Measurements from ENCODE around the gene EXOSC7.

Gene EXOSC7

DNA sequence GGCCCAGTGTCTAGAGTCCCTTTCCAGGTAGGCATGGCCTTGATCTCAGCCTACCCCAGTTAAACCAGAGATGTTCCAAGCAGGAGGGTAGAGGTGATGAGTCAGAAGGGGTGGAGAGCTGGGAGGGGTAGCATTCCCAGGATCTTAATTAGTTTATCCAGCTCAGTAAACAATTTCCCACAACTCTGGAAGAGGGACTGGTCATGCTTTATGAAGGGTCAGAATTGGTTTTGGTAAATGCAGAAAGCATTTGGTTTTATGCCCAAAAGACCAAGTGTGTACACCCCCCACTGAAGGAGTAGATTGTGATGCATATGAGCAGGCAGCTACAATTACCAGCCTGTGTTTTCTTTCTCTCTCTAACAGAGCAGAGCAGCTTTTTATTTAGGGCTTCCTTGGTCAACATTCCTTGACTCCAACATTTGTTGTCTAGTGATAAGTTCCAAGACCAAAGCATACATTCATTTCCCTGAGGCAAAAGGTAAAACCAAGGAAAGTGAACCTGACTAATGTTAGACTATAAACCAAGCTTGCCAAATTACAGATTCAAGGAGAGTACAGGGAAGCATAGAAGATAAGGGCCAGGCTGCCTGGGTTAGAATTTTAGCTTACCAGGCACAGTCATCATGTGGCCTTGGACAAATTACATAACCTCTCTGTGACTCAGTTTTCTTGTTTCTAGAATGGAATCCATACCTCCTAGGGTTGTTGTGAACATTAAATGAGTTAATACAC is 17.6 kb downstream of the EXOSC7 start:
- DNase-seq, result no peak

DNA sequence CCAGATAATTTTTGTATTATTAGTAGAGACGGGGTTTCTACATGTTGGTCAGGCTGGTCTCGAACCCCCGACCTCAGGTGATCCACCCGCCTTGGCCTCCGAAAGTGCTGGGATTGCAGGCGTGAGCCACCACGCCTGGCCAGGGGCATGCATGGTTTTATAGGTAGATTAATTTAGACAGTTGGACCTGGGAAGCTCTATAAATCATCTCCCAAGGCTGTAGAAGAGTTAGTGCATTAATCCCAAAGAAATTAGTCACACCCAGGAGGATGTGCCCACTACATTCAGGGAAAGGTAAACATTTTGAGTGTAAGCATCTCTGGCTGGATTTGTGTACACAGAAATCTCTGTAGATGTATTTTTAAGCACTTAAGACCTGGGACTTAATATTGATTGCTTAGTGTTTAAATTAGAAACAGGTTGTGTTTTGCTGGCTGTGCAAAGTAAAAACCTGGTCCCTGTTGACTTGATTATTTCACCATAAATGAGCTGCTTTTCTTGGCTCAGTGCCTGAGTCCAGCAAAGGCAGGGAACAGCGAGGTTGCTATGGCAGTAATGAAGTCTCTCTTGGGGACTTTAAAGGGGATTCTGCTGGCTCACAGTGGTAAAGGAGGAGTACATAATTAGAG is 19.2 kb downstream of the EXOSC7 start:
- no peak for DNase-seq

DNA sequence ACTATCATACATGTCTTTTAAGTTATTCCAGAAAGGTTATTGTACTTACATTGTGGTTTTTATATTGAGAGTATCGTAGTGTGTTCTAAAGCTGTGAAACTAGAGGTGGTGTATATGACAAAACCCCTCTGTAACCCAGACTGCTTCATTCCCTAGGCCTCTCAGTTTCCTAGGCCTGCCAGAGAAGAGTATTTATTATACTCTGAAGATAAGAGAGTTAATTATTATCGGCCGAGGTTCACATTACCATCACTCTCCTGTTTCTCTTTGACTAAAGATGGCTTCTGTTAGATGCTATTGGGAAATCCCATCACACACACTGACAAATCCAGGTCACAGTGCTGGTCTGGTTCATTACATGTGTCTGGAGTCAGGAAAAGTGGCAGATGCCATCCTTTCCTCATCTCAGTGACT is 20.5 kb downstream of the EXOSC7 start:
- DNase-seq, result no peak

DNA sequence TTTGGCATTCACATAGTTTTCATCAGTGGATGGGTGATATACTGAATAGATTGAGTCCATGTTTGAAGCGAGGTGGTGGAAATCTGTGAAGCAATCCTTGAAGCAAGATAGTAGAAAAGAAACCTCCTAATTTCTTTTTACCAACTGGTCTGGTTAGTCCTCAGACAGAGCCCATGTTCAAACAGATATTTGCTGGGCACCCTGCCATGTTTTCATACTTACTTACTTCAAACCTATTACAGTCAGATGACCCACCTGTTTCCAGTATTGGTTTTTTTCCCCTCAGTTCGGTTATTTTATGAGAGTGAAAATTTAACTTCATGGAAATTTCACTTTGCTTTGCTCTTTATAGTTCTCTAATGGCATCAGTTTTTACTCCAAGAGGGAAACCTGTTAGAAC is 23.7 kb downstream of the EXOSC7 start:
- no peak for DNase-seq

DNA sequence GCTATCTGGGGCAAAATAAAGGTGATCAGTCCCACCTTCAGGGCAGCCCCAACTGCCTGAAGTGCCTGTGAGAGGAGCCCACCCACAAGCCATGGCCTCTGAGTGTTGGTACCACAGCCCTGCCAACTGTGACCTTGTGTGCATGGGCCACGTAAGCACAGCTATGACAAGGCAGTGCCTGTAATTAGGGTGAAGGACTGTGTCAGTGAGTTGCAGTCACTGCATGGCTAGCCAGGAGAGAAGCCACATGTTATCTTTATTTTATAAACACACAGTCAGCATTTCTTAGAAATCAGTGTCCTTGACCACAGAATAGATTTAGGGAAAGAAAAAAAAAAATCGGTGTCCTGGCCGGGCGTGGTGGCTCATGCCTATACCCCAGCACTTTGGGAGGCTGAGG is 24.8 kb downstream of the EXOSC7 start:
- no peak for DNase-seq

DNA sequence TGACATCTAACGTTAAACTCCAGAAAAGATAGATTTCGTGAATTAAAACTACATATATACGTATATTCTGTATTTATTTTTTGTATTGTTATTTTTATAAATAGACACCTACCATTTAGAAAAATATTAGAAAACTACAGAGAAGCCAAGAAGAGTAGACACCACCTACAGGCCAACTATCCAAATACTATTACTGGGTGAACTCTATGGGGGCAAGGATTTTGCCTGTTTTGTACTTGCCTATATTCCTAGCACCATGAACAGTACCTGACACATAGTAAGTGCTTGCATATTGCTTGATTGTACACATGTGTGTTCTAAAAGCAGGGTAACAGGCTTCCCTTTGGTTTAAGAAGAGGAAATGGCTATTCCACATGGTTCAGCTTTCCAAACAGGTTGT is 25.7 kb downstream of the EXOSC7 start:
- no peak for DNase-seq

DNA sequence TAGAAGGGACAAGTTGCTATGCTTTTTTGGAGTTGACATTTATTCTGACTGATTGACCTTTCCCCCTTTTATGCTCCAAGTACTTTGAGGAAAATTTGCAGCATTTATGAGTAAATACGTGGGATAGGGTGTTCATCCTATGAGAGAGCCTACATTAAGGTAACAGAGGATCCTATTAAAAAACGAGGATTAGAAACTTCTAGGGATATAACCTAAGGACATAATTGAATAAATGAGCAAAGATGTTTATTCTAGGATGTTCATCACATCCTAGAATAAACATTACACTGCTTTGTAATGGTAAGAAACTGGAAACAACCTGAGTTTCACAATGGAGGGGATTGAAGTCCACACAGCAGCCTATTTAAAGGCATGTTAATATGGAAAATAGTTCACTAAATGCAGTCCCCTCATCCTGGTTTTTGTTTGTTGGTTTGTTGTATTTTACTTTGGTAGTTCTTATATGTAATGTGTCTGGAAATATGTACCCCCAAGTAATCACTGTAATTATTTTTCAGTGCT is 26.2 kb downstream of the EXOSC7 start:
- no peak for DNase-seq

DNA sequence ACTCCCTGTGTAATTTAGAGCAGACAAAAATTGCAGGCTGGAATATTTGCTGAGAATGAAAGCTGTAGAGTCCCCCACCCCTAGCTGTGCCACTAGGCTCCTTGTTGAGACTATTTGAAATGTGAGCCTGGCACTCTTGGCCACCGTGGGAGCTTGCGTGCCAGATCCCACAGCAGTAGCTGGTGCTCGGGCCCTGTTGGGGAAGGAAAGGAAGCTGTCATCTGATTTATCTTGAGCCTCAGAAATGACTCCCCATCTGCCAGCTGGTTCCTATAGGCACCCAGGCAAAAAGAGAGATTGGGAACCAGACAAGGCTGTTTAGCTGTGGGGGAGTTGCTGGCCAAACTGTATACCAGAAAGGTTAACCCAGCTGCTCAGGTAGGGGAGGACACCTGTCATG is 26.7 kb downstream of the EXOSC7 start:
- DNase-seq, result no peak

DNA sequence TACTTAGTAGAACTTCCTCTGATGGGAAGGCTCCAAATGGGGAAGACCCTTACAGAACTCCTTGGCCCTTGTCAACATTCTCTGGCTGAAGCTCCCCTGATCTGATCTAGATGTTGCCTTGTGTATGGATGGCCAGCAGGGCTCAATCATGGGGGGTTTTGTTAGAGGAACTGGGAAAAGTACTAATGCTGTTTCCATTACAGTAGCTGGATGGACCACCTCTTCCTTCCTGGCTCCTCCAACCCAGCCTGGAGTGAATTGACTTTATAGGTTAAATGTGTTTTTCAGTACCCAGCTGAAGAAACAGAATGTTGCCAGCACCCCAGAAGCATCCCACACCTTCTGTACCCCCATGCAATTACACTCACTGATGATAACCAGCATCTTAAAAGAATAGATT is 27.4 kb downstream of the EXOSC7 start:
- DNase-seq, result no peak

DNA sequence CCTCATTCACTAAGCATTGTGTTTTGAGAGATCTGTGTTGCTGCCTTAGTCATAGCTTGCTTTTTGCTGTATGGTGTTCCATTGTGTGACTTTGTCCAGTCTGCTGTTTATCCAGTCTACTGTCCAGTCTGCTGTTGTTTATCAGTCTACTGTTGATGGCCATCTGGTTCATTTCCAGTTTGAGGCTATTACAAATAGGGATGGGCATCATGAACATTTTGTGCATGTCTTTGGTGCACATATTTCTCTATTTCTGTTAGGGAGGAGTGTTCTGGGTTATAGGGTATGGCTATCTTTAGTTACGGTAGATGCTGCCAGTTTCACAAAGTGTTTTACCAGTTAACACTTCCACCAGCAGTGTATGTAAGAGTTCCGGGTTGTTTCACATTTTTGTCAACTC is 27.8 kb downstream of the EXOSC7 start:
- DNase-seq, result no peak

DNA sequence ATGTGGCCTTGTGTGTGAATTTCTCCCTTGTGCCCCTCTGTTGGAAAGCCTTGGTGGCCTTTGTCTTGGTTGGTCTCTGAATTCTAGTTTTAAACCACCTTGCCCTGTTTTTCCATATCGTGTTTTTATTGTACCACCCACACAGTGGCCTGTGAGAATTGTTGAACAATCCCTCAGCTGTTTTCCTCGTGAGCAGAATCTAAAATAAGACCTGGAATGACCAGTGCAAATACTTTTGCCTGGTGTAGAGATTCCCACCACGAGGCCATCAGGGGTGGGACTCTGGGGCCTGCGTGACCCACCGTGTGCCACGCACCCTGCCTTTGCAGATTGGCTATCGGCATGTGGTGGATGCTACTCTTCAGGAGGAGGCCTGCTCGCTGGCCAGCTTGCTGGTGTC is 31.0 kb downstream of the EXOSC7 start:
- no peak for DNase-seq

DNA sequence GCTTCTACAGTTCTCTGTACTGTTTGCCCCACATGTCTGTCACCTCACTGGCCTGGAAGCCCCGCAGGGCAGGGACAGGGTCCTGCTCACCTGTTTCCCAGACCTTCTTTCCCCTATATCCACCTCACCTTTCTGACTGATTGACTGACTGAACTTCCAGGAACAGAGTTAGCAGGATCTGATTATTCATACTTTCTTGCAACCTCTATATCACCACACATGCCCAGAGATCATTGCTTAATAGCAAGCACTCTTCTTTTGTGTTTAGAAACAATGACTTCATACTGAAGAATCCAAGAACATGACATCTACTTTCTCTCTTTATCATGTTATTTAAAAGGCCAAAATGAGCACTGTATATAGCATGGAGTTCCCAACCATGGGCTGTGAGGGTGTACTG is 32.1 kb downstream of the EXOSC7 start:
- no peak for DNase-seq

DNA sequence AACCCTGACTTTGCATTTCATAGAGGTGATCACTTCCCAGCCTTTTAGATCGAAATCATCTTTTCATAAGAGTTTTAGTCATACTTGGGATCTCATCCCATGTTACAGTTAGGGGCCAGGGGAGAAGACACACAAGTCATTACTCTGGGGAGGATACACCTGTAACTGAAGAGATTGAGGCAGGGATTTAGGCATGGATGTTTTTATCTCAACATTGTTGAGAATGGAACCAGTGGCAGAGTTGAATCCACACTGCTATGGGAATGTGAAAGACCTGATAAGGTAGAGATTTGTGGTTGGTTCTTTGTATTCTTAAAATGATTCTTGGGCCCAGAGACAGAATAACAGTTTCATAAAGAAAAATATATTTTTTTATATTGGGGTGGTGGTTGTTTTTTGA is 33.8 kb downstream of the EXOSC7 start:
- no peak for DNase-seq

DNA sequence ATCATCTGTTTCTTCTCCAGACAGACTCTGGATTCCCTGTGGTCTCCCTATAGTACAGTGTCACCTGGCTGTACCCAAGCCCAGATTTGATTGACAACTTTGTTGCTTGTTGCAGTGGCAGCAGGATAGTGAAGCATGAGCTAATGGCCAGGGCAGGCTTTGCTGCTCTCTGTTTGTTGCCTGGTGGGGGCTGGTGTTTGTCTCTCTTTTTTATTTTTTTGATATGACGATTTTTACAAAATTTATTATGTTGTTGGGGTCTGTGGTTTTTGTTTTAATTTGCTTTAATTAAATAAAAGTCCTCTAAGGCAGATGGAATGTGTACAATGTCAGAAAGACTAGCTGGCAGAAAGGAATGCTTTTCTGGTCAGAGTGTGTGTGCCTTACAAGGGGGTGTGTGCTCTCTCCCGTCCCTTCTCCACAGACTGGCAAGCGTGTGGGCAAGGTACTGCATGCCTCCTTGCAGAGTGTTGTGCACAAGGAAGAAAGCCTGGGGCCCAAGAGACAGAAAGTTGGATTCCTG is 34.8 kb downstream of the EXOSC7 start:
- DNase-seq, result no peak

DNA sequence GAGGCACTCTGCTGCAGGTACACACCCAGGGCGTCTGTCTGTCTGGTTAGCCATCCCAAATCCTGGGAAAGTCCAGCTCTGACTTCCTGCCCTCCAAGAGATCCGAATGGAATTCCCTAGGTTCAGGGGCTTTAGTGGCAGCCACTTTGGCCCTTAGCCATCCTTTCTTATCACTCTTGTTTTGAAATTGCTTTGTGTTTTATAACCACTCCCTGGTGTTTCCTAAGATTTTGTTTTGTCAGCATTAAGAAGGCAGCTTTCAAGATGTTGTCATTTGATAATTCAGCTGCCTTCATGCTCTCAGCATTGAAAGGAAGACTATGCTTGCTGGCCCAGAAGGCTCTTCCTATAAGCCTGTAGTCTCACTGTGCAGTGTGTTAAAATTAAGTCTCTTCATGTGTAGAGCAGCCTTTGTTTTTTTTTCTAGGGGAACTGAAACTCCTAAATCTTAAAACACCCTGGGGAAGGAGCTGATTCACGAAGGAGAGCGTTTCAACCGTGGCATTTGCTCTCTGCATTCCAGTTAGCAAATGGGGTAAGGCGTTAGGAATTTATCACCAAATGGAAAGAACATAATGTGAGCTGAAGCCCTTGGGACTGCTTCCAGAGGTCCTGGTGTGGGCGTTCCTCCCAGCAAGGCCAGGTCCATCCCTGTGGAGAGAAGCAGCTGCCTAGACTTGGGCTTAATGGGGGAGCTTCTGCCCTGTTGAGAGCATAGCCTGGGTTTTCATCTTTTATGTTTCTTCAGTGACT is 35.9 kb downstream of the EXOSC7 start:
- no peak for DNase-seq

DNA sequence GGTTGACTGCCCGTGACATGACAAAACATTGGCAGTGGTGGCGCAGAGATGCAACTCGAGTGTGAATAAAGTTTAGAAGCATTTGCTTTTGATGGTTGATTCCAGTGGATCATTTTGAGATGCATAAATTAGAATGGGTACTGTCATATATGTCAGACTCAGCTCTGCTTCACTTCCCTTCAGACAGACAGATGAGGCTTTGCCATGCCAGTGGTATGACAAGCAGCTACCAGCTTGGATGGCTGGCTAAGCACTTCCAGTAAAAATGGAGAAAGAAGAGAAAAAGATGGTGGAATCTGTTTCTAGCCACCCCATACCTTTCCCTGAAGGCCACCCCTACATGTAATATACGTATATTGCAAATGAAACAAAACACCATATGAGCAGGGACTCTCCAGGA is 36.5 kb downstream of the EXOSC7 start:
- DNase-seq, result no peak

DNA sequence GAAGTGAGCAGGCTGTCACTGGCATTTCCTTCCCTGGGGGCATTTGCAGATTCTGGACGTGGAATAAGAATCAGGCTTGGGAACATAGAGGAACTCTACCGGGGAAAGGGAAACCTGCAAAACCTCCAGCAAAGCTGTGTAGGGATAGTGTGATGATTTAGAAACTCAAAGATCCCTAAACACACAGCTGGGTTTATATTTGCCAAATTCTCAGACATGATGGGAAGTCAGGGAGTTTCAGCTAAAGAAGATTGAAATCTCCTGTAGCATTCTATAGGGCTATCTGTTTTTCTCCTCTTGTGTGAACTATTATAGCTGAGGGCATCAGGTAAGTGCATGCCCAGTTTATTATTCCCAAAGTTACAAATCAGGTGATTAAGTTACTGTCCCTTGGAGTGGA is 40.9 kb downstream of the EXOSC7 start:
- no peak for DNase-seq

DNA sequence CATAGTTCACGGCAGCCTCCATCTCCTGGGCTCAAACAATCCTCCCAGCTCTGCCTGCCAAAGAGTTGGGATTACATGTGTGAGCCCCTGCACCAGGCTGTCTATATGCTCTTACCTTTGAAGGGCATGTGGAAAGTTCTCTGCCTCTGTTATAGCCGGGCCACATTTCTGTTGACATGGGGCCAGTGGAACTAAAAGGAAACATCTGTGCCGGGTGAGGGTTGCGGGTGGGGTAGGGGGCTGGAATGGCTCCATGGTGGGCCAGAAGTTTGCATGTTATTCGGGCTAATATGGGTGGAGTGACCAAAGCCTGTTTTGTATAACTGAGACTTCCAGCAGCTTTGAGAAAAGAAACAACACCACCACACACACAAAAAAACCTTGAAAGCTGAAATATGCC is 41.8 kb downstream of the EXOSC7 start:
- DNase-seq, result no peak

DNA sequence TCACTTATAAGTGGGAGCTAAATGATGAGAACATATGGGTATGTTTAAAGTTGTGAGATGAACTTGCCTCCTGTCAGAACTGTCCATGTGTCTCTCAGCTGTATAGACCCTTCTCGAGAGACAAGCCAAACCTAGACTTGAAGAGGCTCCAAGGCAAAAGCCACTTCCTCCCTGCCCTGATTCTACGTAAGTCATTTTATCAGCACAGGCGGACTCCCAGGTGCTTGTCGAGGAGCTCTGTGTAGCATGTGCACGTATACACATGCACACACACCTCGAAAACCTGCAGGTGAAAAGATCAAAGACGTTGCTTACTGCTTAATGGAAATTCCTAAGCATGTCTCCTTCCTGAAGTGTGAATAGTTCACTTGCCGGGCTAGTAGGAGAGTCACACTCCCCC is 44.5 kb downstream of the EXOSC7 start:
- DNase-seq, result peak; percentile 23 to 33

DNA sequence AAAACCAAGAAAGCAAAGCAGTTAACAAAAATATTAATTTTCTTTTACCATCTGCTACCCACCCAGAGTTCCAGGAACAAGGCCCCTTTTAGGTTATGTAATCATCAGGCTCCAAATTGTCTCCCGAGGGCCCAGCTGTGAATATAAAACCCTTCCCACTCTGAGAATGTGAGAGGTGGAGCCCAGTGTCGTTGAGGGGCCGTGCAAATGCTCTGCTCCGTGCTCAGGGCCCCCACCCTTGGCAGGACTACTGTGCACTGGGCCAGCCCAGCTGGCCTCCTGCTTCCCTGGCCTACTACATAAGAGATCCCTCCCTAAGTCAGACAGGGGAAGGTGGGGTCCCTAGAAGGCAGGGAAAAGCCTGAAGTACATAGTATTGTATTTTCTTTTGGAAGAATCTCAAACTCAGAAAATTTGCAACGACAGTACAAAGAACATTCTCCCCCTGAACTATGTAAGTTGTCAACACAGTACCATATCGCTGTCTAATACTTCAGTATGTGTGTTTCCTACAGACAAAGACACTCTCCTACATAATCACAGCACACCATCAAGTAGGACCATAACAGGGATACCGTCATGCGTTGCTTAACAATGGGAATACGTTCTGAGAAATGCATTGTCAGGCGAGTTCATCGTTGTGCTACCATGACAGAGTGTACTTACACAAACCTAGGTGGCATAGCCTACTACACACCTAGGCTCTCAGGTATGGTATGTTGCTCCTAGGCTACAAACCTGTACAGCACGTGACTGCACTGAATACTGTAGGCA is 45.7 kb downstream of the EXOSC7 start:
- no peak for DNase-seq

DNA sequence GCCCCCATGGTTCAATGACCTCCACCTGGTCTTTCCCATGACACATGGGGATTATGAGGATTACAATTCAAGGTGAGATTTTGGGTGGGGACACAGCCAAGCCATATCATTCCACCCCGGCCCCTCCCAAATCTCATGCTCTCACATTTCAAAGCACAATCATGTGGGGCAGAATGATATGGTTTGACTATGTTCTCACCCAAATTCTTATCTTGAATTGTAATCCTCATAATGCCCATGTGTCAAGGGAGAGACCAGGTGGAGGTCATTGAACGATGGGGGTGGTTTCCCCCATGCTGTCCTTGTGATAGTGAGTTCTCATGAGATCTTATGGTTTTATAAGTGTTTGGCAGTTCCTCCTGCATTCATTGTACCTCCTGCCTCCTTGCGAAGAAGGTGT is 47.6 kb downstream of the EXOSC7 start:
- DNase-seq, result no peak

DNA sequence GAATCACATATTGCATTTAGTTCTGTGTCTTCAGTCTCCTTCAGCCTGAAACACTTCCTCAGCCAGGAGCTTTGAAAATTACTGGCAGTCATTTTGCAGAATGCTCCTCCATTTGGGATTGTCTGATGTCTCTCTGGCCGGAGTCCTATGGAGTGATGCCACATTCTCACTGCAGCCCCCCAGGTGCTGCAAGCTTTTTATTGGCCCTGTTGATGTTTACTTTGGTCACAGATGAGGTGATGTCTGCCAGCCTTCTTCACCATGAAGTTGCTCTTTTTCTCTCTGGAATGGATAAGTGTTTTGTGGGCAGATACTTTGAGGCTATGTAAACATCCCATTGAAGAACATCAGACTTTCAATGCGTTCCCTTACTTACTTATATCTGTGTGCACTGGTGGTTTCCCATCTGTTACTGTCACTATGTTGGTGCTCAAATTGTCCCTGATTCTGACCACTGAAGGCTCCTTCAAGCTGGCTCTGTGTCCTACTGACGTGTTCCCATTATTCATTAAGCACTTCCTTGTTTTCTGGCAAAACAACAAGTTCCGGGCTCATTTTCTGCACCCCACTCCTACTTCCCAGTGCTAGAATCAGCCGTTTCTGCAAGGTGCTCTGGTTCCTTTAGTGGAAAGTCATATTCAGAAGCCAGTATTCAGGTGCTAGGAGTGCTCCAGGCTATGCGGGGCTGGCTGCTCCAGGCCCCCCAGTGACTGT is 48.7 kb downstream of the EXOSC7 start:
- DNase-seq, result no peak

Data from CD4-positive, alpha-beta T cell treated with Interleukin-4 for 1 hour (primary cell).